Skeletal muscle tissue (tissue), 4 donors: ENCODE data around the gene PITPNC1. TPM values are rescaled to one million over a fixed set of nuclear protein-coding genes. Genes with fewer than 3 reads are reported as not detected.
"Not testable (repeated sequence)": the region's sequence is repeated elsewhere in the genome, so short reads cannot be mapped to it uniquely, and the experiment has no call there.

Experiments used
- H3K27ac ChIP-seq: one replicate; pipeline ENCODE4 v1.7.0; 2013; ENCODE audit warnings: mild to moderate bottlenecking, low read depth, low read length, inconsistent platforms
- H3K27me3 ChIP-seq, 3 donors: one replicate each; pipeline ENCODE4 v1.7.0; 2013; ENCODE audit warnings: low read length in 3 of 3; ENCODE audit not compliant: control insufficient read depth in 3 of 3, insufficient read depth in 3 of 3
- H3K36me3 ChIP-seq, 3 donors: one replicate each; pipeline ENCODE4 v1.7.0; 2013; ENCODE audit warnings: low read length in 3 of 3; ENCODE audit not compliant: control insufficient read depth in 3 of 3, insufficient read depth in 3 of 3
- H3K4me1 ChIP-seq, 3 donors: one replicate each; pipeline ENCODE4 v1.7.0; 2013; ENCODE audit warnings: low read length in 3 of 3, mild to moderate bottlenecking in 3 of 3; ENCODE audit not compliant: control insufficient read depth in 3 of 3, insufficient read depth in 3 of 3
- H3K4me3 ChIP-seq, 3 donors: one replicate each; pipeline ENCODE4 v1.7.0; 2013; ENCODE audit warnings: low read length in 3 of 3
- H3K9ac ChIP-seq, 3 donors: one replicate each; pipeline ENCODE4 v1.7.0; 2013; ENCODE audit warnings: low read length in 3 of 3, mild to moderate bottlenecking in 3 of 3, moderate library complexity in 2 of 3, low read depth in 1 of 3
- H3K9me3 ChIP-seq, 3 donors: one replicate each; pipeline ENCODE4 v1.7.0; 2013; ENCODE audit warnings: low read length in 3 of 3; ENCODE audit not compliant: control insufficient read depth in 3 of 3
- total RNA-seq: library from RNA; depleted of rRNA; stranded (reverse); fragments of >200 nt; gene quantifications from one replicate; pipeline ENCODE4 v1.2.3, GENCODE V29; 2014
- donor health status: Osteomylitis.

The PITPNC1 gene
- total RNA-seq, 1 donor from 2014 or later = 9.4 TPM

DNA sequence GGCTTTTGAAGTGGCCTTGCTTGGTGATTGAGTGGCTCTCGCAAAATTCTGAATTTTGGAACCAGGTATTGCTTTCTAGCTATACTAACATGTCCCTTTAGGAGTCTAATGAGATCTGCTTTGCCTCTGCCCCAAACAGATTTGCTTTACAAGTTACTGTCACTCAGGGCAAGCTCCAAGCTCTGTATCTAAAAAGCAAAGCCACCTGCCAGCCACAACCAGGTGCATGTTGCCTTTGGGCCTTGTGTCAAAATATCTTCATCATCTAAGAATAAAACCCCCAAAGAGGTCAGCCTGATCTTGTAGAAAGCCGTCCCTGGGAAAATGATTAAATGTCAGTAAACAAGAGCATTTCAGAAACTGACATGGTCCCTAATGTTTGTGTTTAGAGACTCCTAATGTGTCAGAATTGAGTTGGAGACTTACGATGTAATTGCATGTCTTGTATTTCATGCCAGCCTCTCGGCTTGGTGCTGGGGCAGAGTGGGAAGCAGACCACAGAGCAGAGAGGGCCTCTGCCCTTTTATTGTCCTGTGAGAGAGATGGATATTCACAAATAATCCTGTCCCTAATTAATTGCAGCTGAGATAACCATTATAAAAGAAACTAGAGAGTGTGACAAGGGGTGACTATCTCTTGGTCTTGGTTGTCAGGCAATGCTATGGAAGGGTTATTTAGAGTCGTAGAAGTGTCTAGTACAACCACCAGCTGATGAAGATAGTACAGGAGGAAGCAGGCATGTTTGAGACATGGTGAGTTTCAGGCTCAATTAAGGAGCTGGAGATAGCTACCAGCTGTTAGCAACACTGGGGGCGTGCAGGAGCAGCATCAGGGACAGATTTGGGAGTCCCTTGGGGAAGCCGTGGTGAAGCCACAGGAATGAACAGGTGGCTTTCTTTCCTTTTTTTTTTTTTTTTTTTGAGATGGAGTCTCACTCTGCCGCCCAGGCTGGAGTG, 90.7 kb downstream of the PITPNC1 start:
- no peaks in the 10 kb centered on the region for H3K36me3 ChIP-seq
- H3K4me1 ChIP-seq = peaks cover 0 to 4% (median 2%) of the 10 kb centered on the region in 3 donors
- no peaks in the 10 kb centered on the region for H3K9me3 ChIP-seq
- H3K9ac ChIP-seq = no peak overlapping the region
- H3K27ac ChIP-seq = no peak overlapping the region
- H3K4me3 ChIP-seq = no peak overlapping the region
- no peaks in the 10 kb centered on the region for H3K27me3 ChIP-seq

DNA sequence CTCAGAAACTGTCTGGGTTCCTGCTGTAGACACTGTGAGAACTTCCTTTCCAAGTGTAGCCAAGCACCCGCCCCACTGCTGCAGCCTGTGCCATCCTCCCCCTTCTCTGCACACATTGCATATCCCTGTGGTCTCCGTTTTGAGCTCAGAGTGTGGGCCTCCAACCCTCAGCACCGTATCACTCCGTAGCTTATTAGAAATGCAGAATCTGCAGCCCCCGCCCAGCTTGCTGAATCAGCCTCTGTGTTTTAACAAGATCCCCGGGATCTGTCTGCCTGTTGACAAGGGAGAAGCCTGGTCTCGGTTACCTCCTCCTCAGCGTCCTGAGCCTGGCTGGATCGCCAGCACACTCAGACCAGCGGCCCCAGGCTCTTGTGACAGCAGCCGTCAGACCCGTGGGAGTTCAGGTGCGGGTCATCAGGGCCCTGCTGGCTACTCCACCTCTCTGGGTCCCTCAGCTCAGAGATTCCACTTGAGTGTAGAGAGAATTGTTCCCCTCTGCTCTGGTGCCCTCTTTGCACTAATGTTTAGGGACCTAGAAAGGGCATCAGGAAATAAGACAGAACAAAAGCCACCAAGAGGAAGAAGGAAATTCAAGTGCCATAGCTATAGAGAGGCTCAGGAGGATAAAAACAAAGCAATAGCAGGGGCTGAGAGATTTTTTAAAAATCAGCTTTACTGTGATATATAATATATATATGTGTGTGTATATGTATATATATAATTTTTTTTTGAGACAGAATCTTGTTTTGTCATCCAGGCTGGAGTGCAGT, 92.3 kb downstream of the PITPNC1 start:
- no peak overlapping the region for H3K9ac ChIP-seq
- H3K27ac ChIP-seq = no peak overlapping the region
- no peaks in the 10 kb centered on the region for H3K9me3 ChIP-seq
- peaks cover 2 to 4% (median 3%) of the 10 kb centered on the region in 3 donors for H3K4me1 ChIP-seq
- peaks cover 0 to 3% (median 0%) of the 10 kb centered on the region in 3 donors for H3K27me3 ChIP-seq
- no peaks in the 10 kb centered on the region for H3K36me3 ChIP-seq
- H3K4me3 ChIP-seq = no peak overlapping the region

DNA sequence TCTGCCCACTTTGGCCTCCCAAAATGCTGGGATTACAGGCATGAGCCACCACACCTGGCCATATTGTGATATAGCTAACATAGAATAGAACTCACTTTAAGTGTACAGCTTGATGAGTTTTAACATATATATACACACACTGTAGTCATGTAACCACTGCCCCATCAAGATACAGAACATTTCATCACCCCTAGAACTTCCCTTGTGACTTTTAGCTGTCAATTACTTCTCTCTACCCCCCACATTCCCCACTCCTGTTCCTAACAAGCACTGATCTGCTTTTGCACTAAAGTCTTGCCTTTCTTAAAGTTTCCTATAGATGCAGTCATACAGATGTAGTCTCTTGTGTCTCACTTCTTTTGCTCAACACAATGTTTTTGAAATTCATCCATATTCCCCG, 93.1 kb downstream of the PITPNC1 start:
- no peak overlapping the region for H3K27ac ChIP-seq
- H3K4me3 ChIP-seq = no peak overlapping the region
- peaks cover 7 to 11% (median 8%) of the 10 kb centered on the region in 3 donors for H3K4me1 ChIP-seq
- H3K27me3 ChIP-seq = peaks cover 0 to 4% (median 0%) of the 10 kb centered on the region in 3 donors
- no peaks in the 10 kb centered on the region for H3K36me3 ChIP-seq
- no peak overlapping the region for H3K9ac ChIP-seq
- H3K9me3 ChIP-seq = no peaks in the 10 kb centered on the region

DNA sequence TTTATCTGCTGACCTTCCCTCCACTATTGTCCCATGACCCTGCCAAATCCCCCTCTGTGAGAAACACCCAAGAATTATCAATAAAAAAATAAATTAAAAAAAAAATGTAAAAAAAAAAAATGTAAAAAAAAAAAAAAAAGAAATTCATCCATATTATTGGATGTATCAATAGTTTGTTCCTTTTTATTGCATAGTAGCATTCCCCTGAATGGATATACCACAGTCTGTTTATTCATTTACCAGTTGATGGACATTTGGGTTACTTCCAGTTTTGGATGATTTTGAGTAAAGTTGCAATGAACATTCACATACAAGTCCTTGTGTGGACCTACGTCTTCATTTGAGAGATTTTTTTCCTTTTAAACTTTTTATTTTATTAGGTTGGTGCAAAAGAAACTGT, 94.0 kb downstream of the PITPNC1 start:
- no peaks in the 10 kb centered on the region for H3K9me3 ChIP-seq
- no peak overlapping the region for H3K4me3 ChIP-seq
- no peak overlapping the region for H3K9ac ChIP-seq
- peaks cover 0 to 4% (median 0%) of the 10 kb centered on the region in 3 donors for H3K27me3 ChIP-seq
- no peaks in the 10 kb centered on the region for H3K36me3 ChIP-seq
- peaks cover 13 to 15% (median 14%) of the 10 kb centered on the region in 3 donors for H3K4me1 ChIP-seq
- no peak overlapping the region for H3K27ac ChIP-seq

DNA sequence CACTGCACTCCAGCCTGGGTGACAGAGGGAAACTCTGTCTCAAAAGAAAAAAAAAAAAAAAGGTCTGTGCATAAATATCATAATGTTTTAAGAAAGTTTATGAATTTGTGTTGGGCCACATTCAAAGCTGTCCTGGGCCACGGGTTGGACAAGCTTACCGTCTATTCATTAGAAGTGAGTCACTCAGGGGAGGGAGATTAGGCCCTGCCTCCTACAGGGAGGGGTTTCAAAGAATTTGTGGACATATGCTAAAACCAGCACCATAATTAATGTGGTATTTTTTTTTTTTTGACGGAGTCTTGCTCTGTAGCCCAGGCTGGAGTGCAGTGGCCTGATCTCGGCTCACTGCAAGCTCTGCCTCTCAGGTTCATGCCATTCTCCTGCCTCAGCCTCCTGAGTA, 95.5 kb downstream of the PITPNC1 start:
- H3K27me3 ChIP-seq, H3K4me3 ChIP-seq, H3K36me3 ChIP-seq, H3K27ac ChIP-seq, H3K9ac ChIP-seq, H3K9me3 ChIP-seq: not testable (repeated sequence)
- peaks cover 13 to 17% (median 14%) of the 10 kb centered on the region in 3 donors for H3K4me1 ChIP-seq

DNA sequence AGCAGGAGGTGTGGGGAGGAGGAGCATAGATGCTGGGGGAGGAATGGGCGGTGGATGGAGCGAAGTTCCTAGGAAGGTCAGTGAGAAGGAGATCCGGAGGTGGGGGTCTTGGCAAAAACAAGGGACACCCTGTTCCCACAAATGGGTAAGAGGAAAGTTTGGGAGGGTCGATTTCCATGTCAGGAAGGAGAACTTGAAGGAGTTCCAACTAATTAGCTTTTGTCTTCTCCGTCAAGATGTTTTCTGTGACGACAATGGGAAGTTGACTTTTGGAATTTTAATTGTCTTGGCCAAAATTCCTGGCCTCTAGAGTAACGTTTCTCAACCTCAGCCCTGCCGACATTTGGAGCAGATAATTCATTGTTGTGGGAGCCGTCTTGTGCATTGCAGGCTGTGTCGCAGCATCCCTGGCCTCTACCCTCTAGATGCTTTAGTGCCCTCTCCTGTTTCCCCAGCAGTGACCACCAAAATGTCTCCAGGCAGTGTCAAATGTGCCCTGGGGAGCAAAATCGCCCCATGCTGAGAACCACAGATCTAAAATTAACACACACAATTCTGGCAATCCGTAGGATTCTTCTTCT, 97.1 kb downstream of the PITPNC1 start:
- Histone ChIP-seq H3K27ac (peak overlapping the region; percentile 60), H3K36me3 (no peaks in the 10 kb centered on the region), H3K4me3 (no peak overlapping the region), H3K9ac (no peak overlapping the region), H3K4me1 (peaks cover 13 to 17% (median 14%) of the 10 kb centered on the region in 3 donors), H3K27me3 (peaks cover 0 to 4% (median 0%) of the 10 kb centered on the region in 3 donors), H3K9me3 (no peaks in the 10 kb centered on the region)

DNA sequence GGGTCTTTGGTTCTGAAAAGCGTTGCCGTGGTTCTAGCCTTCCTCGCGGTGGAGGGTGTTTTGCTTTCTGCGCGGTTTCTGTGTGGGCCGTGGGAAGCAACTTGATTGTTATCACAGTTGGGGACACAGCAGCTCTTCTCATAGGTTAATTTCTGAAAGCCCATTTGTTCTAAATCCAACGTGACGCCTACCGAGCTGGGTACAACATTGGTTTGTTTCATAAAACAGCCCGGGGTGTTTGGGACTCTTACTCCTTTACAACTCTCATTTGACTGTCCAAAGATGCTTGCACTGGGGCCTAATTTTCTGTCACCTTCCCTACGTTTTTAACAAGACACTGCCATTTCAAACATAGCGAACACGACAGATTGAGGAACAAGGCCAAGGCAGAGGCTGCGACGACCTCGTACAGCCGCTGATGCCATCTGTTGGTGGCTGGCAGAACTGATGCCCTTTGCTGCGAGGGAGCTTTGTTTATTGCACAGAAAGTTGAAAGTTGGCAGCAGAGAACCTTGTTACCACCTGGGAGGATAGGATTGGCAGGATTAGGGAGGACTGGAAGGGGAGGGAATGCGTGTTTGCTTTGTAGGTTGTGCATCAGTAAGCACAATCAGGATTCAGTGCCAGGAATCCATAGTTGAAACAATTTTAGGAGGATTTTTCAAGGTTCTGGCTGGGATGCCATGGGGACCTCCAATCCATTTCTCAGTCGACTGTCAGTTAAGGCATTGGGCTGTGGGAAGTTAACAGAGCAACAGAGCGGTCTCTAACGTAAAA, 98.3 kb downstream of the PITPNC1 start:
- Histone ChIP-seq H3K9ac (peak overlapping the region; percentile 13 to 51 (median 32)), H3K27me3 (peaks cover 0 to 4% (median 0%) of the 10 kb centered on the region in 3 donors), H3K27ac (peak overlapping the region; percentile 60), H3K9me3 (no peaks in the 10 kb centered on the region), H3K4me1 (peaks cover 9 to 17% (median 13%) of the 10 kb centered on the region in 3 donors), H3K36me3 (no peaks in the 10 kb centered on the region), H3K4me3 (peak overlapping the region; percentile 17 to 37 (median 29))

DNA sequence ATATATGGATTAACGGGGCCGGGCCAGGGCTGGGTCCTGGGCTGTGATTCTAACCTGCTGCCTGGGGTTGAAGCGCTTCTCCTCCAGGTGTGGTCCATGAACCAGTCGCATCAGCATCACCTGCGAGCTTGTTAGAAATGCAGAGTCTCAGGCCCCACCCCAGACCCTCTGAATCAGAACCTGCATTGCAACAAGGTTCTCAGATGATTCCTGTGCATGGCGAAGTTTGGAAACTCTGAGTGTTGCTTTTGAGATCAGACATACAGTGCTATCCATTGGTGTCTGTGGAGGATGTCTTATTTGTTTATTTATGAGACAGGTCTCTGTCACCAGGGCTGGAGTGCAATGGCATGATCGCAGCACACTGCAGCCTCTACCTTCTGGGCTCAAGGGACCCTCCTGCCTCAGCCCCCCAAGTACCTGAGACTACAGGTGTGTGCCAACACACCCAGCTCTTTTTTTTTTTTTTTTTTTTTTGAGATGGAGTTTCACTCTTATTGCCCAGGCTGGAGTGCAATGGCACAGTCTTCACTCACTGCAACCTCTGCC, 99.8 kb downstream of the PITPNC1 start:
- no peak overlapping the region for H3K9ac ChIP-seq
- no peaks in the 10 kb centered on the region for H3K9me3 ChIP-seq
- H3K27me3 ChIP-seq = peaks cover 0 to 4% (median 0%) of the 10 kb centered on the region in 3 donors
- no peak overlapping the region for H3K27ac ChIP-seq
- no peak overlapping the region for H3K4me3 ChIP-seq
- H3K4me1 ChIP-seq = peaks cover 9 to 17% (median 15%) of the 10 kb centered on the region in 3 donors
- H3K36me3 ChIP-seq = no peaks in the 10 kb centered on the region

DNA sequence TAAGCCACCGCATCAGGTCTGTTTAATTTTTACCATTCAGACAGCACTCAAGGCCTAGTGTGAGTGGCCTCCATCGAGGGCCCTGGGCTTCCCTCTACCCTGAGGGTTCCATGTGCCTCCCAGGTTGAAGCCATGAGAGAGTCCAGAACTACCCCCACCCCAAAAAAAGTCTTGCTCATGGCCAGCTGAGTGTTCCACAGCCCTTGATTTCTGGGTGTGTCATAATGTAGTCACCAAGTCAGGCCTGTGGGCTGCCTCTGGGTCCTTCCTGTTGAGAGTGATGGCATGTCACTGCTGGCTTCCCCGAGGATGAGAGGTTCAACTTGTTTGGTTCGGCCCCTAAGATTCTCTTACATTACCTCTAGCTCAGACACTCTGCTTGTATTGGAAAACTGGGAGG, 100.6 kb downstream of the PITPNC1 start:
- H3K4me3 ChIP-seq = no peak overlapping the region
- peak overlapping the region in 1 of 3 donors; percentile 16 for H3K9ac ChIP-seq
- peaks cover 0 to 4% (median 0%) of the 10 kb centered on the region in 3 donors for H3K27me3 ChIP-seq
- H3K27ac ChIP-seq = peak overlapping the region; percentile 20
- no peaks in the 10 kb centered on the region for H3K9me3 ChIP-seq
- no peaks in the 10 kb centered on the region for H3K36me3 ChIP-seq
- H3K4me1 ChIP-seq = peaks cover 9 to 17% (median 15%) of the 10 kb centered on the region in 3 donors
